GM18909 (cell line): ENCODE data around the gene TGFBR3L.

Source experiments
- ATAC-seq: cut with Tn5 transposase; IDR thresholded peaks from one replicate; pipeline ENCODE4 v1.9.1; 2021; ENCODE audit warnings: mild to moderate bottlenecking; ENCODE audit not compliant: unreplicated experiment, poor library complexity

The TGFBR3L gene

DNA sequence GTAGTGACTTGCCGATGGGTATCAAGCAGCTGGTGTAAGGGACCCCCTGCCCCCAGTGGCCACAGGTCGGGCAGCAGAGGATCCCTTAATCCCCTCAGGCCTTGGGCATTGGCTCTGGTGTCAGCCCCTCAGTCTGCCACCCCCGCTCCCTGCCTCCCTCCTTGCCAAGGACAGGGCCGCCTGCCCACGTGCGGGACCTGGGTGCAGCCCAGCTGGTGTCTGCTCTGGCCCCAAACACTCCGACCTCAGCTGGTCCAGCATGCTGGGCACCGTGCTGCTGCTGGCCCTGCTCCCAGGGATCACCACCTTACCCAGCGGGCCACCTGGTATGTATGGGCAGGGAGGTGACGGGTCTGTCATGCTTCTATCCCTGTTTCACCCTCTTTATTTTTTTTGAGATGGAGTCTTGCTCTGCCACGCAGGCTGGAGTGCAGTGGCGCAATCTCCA lies at the start of gene TGFBR3L:
Gene TGFBR3L, plus strand, starts transcription at position 233 of the 448 bp plus-strand sequence.
- no peak for ATAC-seq

DNA sequence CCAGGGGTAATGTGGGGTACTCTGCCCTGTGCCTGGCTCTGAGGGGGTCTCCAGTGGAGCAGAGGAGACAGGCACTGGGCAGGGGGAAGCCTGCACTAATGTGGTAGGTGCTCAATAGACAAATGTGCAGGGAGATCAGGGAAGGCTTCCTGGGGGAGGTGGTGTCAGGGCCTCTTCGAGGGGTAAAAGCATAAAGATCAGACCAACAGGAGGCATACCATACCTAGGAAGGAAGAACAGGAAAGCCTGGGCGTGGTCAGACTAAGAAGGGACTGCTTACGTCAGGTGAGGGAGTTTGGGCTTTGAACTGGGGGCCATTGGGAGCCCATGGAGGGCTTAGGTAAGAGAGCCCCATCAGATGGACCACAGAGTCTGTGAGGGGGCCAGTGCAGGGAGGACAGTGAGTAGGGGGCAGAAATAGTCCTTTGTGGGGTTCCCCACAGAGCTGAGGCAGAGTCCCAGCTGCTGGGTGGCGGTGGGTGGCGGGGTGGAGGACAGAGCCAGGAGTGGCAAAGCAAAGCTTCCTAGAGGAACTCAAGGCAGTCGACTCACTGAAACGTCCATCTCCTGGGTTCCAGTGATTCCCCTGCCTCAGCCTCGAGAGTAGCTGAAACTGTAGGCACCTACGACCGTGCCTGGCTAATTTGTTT lies 49.2 kb upstream of the TGFBR3L start:
- ATAC-seq, result no peak

- no peak for ATAC-seq
Observed at GRCh38 chr19:7866399-7867091, 48.1 kb upstream of the TGFBR3L start.

DNA sequence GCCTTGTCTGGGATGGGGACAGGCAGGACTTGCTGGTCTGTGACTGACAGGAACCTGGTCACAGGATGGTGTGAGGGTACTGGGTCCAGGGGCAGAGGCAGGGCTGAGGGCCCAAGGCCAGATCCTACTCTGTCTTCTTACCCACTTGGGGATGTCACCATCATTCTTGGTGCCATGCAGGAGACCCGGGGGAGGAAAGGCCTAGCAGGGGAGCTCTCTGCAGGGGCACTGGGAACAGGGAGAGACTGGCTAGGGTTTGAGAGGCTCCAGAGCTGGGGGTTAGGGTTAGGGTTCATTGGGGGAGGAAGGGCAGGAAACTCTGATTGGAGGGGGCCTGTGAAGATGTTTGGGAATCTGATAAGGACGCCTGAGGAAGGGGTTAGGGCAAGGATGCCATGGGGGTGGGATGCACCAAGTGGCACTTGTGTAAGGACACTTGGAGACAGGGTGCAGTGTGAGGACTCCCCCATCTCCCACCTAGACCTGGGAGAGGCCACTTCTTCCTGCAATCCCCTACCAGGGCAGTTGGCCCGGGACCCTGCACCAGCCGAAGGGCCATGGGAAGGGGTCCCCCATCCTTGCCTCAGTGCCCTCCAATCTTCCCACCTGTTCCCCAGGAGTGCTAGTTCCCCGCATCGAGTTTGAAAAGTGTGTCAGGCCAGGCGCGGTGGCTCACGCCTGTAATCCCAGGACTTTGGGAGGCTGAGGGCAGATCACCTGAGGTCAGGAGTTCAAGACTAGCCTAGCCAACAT lies 47.4 kb upstream of the TGFBR3L start:
- ATAC-seq, result no peak

- ATAC-seq, result no peak
Observed at GRCh38 chr19:7868326-7868670, 46.3 kb upstream of the TGFBR3L start.

DNA sequence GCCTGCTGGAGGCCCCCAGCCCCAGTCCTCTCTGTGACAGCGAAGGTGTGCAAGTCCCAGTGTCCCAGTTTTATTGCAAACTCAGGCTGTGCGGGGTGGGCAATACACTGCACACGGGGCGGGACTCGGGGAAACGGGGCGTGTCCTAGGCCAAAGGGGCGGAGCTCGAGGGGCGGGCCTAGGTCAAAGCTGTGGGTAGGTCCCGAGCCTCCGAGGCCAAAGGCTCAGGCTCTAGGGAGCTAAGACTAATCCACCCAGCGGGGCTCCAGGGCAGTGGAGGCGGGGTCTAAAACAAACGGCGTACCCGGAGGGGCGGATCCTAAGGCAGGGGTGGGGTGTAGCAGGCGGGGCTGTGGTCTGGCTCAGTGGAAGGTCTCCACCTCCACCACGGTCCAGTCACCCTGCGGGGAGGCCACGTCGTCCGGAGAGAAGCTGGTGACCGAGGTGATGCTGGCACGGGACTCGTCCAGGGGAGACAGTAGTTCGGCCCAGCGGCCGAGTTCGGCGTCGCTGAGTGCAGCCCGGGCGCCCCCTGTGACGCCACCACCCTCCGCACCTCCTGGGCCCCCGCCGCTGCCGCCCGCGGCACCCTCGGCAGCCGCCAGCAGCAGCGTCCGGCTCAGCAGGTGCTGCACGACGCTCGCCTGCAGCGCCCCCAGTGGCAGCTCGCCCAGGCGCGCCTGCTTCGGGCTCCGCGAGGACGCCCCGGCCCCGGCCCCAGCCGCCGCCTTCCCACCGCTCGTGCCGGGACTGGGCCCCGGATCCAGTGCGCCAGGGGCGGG lies 45.8 kb upstream of the TGFBR3L start:
- peak; percentile 71 for ATAC-seq

GRCh38 chr19:7869453-7869909 lies 45.1 kb upstream of the TGFBR3L start:
- peak; percentile 53 for ATAC-seq

DNA sequence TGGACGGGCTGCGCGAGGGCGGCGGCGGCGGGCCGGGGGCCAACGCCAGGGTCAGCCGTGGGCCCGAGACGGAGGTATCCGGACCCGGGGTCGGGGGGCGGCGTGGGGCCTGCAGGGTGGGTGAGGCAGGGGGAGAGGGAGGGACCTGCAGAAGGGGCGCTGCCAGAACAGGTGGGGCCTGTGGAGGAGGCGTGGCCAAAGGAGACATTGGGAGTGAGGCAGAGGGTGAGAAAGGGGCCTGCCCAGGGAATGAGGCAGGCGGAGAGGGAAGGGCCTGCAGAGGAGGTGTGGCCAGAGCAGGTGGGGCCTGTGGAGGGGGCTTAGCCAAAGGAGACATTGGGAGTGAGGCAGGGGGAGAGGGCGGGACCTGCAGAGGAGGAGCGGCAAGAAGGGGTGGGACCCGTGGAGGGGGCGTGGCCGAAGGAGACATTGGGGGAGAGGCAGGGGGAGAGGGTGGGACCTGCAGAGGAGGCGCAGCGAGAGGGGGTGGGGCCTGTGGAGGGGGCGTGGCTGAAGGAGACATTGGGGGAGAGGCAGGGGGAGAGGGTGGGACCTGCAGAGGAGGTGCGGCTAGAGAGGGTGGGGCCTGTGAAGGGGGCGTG lies 44.6 kb upstream of the TGFBR3L start:
- no peak for ATAC-seq

GRCh38 chr19:7870571-7871436 lies 43.8 kb upstream of the TGFBR3L start:
- no peak for ATAC-seq

GRCh38 chr19:7871437-7872305 lies 43.0 kb upstream of the TGFBR3L start:
- no peak for ATAC-seq

GRCh38 chr19:7872306-7873204 lies 42.1 kb upstream of the TGFBR3L start:
- no peak for ATAC-seq

- ATAC-seq, result no peak
Observed at GRCh38 chr19:7873304-7874075, 41.1 kb upstream of the TGFBR3L start.

DNA sequence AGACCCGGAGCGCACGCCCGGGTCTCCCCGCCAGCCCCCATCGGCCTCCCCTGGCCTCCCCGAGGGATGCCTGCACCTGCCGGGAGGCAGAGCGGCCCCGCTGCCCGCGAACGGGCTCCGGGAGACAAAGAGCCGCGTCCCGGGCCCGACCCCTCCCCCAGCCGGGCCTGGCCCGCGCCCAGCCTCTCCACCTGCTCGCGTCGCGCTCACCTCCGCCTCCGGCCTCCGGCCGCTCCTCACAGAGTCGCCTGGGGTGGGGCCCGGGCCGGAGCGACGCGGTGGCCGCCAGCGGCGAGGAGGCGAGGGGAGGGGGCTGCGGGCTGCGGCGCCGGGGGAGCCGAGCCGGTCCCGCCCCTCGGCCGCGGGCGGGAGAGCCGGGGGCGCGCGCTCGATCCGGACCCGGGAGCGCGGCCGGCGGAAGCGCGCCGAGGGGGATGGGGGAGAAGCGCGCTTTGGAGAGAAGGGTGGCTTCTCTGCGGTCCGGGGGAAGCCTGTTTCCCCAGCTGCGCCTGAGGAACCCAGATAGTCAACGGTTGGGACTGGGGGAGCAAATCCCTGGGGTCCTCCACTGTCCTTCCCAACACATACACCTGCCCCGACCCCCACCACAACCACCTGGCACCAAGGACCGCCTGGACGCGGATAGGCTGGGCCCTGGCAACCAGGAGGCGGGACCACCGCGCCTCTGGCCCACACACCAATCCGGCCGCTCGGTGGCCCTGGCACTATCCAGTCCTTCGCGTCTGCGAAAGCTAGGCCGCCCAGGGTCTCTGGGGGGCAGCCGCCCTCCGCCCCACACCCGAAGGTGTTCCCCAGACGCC lies 40.3 kb upstream of the TGFBR3L start, which contains the start of gene PRR36:
Gene PRR36, minus strand, starts transcription at position 315 of the 821 bp plus-strand sequence. CDS start 701 bp downstream, outside the sequence.
- no peak for ATAC-seq

GRCh38 chr19:7874897-7875273 lies 39.7 kb upstream of the TGFBR3L start:
- ATAC-seq, result no peak

DNA sequence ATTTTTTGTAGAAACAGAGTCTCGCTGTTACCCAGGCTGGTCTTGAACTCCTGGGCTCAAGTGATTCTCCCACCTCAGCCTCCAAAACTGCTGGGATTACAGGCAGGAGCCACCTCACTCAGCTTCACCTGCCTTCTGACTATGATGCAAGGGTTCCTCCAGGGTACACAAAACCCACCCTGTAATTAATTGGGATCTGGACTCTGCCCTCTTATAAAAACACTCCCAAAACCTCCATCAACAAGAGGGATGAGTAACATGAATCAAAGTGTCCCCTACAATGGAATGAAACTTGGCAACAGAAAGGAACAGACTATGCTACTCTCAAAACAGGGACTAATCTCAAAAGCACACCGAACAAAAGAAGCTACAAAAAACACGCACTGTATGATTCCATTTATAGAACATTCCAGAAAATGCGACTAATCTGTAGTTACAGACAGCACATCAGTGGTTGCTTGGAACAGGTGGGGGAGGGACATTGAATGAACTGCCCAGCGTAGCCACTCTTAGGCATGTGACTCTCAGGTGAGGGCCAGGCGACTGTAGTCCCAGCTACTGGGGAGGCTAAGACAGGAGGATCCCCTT lies 37.3 kb upstream of the TGFBR3L start:
- no peak for ATAC-seq
